Liver (tissue), 3 donors: Measurements from ENCODE around the gene LAMP5.

Experiments
- CTCF ChIP-seq: fragments of 150-350 bp; IDR thresholded peaks from 2 replicates; pipeline ENCODE4 v1.5.1; 2017; ENCODE audit warnings: improper control_type of control experiment, low read depth, low read length; ENCODE audit not compliant: missing input control
- FOXA1 ChIP-seq: IDR thresholded peaks from 2 replicates; pipeline ENCODE4 v1.6.1; 2016; ENCODE audit warnings: antibody characterized with exemption
- FOXA2 ChIP-seq: IDR thresholded peaks from 2 replicates; pipeline ENCODE4 v1.6.1; 2016; ENCODE audit warnings: antibody characterized with exemption
- GABPA ChIP-seq, 2 donors: IDR thresholded peaks in 1 of 2; conservative IDR thresholded peaks in 1 of 2; 2 replicates each; pipeline ENCODE4 v1.6.1; 2016; ENCODE audit warnings: antibody characterized with exemption in 2 of 2, mild to moderate bottlenecking in 1 of 2, moderate library complexity in 1 of 2
- HNF4A ChIP-seq, 2 donors: conservative IDR thresholded peaks; 2 replicates each; pipeline ENCODE4 v1.6.1; 2016; ENCODE audit warnings: antibody characterized with exemption in 2 of 2, mild to moderate bottlenecking in 2 of 2
- JUND ChIP-seq, 2 donors: IDR thresholded peaks; 2 replicates each; pipeline ENCODE4 v1.6.1; 2016; ENCODE audit warnings: antibody characterized with exemption in 2 of 2
- RAD21 ChIP-seq, 2 donors: IDR thresholded peaks; 2 replicates each; pipeline ENCODE4 v1.6.1; 2016; ENCODE audit warnings: antibody characterized with exemption in 2 of 2, mild to moderate bottlenecking in 2 of 2
- RXRA ChIP-seq, 2 donors: IDR thresholded peaks; 2 replicates each; pipeline ENCODE4 v1.6.1; 2017 to 2018; ENCODE audit warnings: antibody characterized with exemption in 2 of 2, mild to moderate bottlenecking in 1 of 2
- SP1 ChIP-seq: IDR thresholded peaks from 2 replicates; pipeline ENCODE4 v1.6.1; 2018; ENCODE audit warnings: antibody characterized with exemption, mild to moderate bottlenecking
- TAF1 ChIP-seq: conservative IDR thresholded peaks from 2 replicates; pipeline ENCODE4 v1.6.1; 2016; ENCODE audit warnings: antibody characterized with exemption, mild to moderate bottlenecking
- YY1 ChIP-seq: IDR thresholded peaks from 2 replicates; pipeline ENCODE4 v1.6.1; 2016; ENCODE audit warnings: antibody characterized with exemption, mild to moderate bottlenecking
- TF ChIP-seq, protein P1 (sequence below): IDR thresholded peaks from 2 replicates; pipeline ENCODE4 v1.6.1; 2016; ENCODE audit warnings: antibody characterized with exemption
- TF ChIP-seq, protein P2 (sequence below): IDR thresholded peaks from 2 replicates; pipeline ENCODE4 v1.6.1; 2016; ENCODE audit warnings: antibody characterized with exemption
- TF ChIP-seq, protein P3 (sequence below): IDR thresholded peaks from 2 replicates; pipeline ENCODE4 v1.6.1; 2016; ENCODE audit warnings: antibody characterized with exemption, mild to moderate bottlenecking
- donor health status: healthy.
- donor health status: healthy.

DNA sequence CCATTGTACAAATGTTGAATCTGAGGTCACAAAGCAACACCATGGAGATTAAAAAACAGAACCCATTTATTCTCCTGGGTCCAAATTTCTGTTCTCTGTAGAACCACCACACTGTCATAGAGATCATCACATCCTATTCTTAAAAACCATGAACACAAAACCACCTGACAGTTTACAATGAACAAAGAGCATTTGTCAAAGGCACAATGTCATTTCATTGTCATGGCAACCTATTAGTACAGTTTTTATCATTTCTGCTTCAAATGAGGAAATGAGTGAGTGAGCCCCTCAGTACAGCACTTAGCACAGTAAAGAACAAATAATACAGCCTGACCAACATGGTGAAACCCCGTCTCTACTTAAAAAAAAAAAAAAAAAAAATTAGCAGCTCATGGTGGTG lies 23.1 kb upstream of the LAMP5 start:
- TF ChIP-seq RAD21 (IDR thresholded peaks at IDR 0.05) (no peak), CTCF (no peak), SP1 (no peak), RXRA (IDR thresholded peaks at IDR 0.05) (no peak), TAF1 (no peak), HNF4A (conservative IDR thresholded peaks at IDR 0.05) (no peak), JUND (IDR thresholded peaks at IDR 0.05) (no peak), GABPA (IDR thresholded peaks at IDR 0.05 in 1 of 2, conservative IDR thresholded peaks at IDR 0.05 in 1 of 2) (no peak), YY1 (no peak), FOXA2 (no peak), FOXA1 (no peak)
- TF ChIP-seq, protein P1, sequence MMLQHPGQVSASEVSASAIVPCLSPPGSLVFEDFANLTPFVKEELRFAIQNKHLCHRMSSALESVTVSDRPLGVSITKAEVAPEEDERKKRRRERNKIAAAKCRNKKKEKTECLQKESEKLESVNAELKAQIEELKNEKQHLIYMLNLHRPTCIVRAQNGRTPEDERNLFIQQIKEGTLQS: no peak
- TF ChIP-seq, protein P2, sequence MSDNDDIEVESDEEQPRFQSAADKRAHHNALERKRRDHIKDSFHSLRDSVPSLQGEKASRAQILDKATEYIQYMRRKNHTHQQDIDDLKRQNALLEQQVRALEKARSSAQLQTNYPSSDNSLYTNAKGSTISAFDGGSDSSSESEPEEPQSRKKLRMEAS: no peak
- TF ChIP-seq, protein P3, sequence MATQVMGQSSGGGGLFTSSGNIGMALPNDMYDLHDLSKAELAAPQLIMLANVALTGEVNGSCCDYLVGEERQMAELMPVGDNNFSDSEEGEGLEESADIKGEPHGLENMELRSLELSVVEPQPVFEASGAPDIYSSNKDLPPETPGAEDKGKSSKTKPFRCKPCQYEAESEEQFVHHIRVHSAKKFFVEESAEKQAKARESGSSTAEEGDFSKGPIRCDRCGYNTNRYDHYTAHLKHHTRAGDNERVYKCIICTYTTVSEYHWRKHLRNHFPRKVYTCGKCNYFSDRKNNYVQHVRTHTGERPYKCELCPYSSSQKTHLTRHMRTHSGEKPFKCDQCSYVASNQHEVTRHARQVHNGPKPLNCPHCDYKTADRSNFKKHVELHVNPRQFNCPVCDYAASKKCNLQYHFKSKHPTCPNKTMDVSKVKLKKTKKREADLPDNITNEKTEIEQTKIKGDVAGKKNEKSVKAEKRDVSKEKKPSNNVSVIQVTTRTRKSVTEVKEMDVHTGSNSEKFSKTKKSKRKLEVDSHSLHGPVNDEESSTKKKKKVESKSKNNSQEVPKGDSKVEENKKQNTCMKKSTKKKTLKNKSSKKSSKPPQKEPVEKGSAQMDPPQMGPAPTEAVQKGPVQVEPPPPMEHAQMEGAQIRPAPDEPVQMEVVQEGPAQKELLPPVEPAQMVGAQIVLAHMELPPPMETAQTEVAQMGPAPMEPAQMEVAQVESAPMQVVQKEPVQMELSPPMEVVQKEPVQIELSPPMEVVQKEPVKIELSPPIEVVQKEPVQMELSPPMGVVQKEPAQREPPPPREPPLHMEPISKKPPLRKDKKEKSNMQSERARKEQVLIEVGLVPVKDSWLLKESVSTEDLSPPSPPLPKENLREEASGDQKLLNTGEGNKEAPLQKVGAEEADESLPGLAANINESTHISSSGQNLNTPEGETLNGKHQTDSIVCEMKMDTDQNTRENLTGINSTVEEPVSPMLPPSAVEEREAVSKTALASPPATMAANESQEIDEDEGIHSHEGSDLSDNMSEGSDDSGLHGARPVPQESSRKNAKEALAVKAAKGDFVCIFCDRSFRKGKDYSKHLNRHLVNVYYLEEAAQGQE: no peak
